B cell (primary cell): ENCODE measurements around the gene AFF1.

Experiments
- CTCF ChIP-seq: fragments of 200-600 bp; IDR thresholded peaks from one replicate; pipeline ENCODE4 v1.8.0; 2022; ENCODE audit warnings: antibody characterized with exemption, mild to moderate bottlenecking
- EZH2 ChIP-seq: IDR thresholded peaks from 2 replicates; pipeline ENCODE4 v1.6.1; 2012; ENCODE audit warnings: borderline replicate concordance, low read depth, mild to moderate bottlenecking, moderate library complexity, low read length; ENCODE audit not compliant: insufficient read depth, poor library complexity, severe bottlenecking

- TF ChIP-seq EZH2, result no peak
- TF ChIP-seq CTCF, result no peak
Observed at GRCh38 chr4:87144356-87144755, 209.5 kb downstream of the AFF1 start.
